ENCODE measurements around the gene RNF138. TPM values are rescaled to one million over a fixed set of nuclear protein-coding genes. Genes with fewer than 3 reads are reported as not detected.
A peak's percentile ranks its signal among the peaks of the same experiment; 100 is the strongest.

RNF138 gene
- polyA plus RNA-seq, 3 donors: 62.8 to 70.5 (median 67.1) TPM

- H3K36me3 ChIP-seq (replicated peaks in 1 of 2; ENCODE audit: control insufficient read depth in 1 of 2, insufficient read depth in 2 of 2, low read length in 2 of 2): peaks cover 14 to 25% of the 10 kb centered on the region in 2 donors
- no peak overlapping the region for H3K4me3 ChIP-seq (replicated peaks in 1 of 3; ENCODE audit: low read depth in 2 of 3, low read length in 3 of 3)
- intact Hi-C loops (cut with micrococcal nuclease): loop anchor here in 1 of 2 donors (10.0 kb wide), 1 partner anchor 51 kb away; no protein-coding TSS in a partner anchor
- H2AFZ ChIP-seq (ENCODE audit: insufficient read depth, low read depth, low read length, poor library complexity, severe bottlenecking): no peak overlapping the region
- Mint-ChIP-seq H3K27ac (peak overlapping the region in 3 of 7 donors; percentile 15 to 55 (median 33)), H3K4me1 (peaks cover 49% of the 10 kb centered on the region), H3K36me3 (peaks cover 25 to 42% of the 10 kb centered on the region in 2 donors), H3K27me3 (ENCODE audit: low read depth in 3 of 3) (peaks cover 0 to 1% (median 0%) of the 10 kb centered on the region in 3 donors), H3K4me3 (no peak overlapping the region), H3K9me3 (peaks cover 0 to 2% (median 0%) of the 10 kb centered on the region in 7 donors)
- WGBS (ENCODE audit: insufficient coverage): 96% methylated on average over 4 of the region's 7 CpGs
- H3K79me2 ChIP-seq (ENCODE audit: insufficient read depth, low read length): peaks cover 86% of the 10 kb centered on the region
- H3K27ac ChIP-seq (ENCODE audit: low read depth in 1 of 2, low read length in 2 of 2): peak overlapping the region in 1 of 2 donors; percentile 34
- peak overlapping the region; percentile 88 for H3K4me2 ChIP-seq (replicated peaks; ENCODE audit: extremely low read depth, low read length, poor library complexity, severe bottlenecking)
- no peak for DNase-seq
- H4K20me1 ChIP-seq (ENCODE audit: insufficient read depth, low read length): peaks cover 78% of the 10 kb centered on the region
- TF ChIP-seq, protein P1, sequence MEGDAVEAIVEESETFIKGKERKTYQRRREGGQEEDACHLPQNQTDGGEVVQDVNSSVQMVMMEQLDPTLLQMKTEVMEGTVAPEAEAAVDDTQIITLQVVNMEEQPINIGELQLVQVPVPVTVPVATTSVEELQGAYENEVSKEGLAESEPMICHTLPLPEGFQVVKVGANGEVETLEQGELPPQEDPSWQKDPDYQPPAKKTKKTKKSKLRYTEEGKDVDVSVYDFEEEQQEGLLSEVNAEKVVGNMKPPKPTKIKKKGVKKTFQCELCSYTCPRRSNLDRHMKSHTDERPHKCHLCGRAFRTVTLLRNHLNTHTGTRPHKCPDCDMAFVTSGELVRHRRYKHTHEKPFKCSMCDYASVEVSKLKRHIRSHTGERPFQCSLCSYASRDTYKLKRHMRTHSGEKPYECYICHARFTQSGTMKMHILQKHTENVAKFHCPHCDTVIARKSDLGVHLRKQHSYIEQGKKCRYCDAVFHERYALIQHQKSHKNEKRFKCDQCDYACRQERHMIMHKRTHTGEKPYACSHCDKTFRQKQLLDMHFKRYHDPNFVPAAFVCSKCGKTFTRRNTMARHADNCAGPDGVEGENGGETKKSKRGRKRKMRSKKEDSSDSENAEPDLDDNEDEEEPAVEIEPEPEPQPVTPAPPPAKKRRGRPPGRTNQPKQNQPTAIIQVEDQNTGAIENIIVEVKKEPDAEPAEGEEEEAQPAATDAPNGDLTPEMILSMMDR (IDR thresholded peaks at IDR 0.05): no peak
- no peaks in the 10 kb centered on the region for H3K27me3 ChIP-seq (ENCODE audit: control insufficient read depth in 2 of 2, insufficient read depth in 2 of 2, low read length in 2 of 2)
- peaks cover 34 to 55% of the 10 kb centered on the region in 2 donors for H3K4me1 ChIP-seq (ENCODE audit: control insufficient read depth in 1 of 2, insufficient read depth in 2 of 2, low read length in 2 of 2)
- no peaks in the 10 kb centered on the region for H3K9me3 ChIP-seq (replicated peaks in 1 of 2; ENCODE audit: control insufficient read depth in 1 of 2, insufficient read depth in 1 of 2, low read length in 2 of 2)
- H3K9ac ChIP-seq (ENCODE audit: insufficient read depth, low read length, poor library complexity, severe bottlenecking): no peak overlapping the region
Measured at GRCh38 chr18:32095192-32095899, 3.7 kb downstream of the RNF138 start.

DNA sequence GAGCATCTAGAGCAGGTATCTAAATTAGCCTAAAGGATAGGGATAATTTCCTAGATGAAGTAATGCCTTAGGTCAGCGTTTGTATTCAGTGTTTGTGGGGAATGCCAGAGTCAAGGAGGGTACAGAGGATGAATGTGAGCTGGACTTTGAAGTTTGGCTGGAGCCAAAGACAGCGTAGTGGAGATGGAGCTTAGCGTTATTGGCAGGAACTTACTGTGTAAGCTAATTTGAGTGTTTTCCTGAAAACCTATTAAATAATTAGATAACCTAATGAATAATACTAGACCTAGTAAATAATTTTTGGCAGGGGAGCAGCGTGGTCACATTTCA lies 4.2 kb downstream of the RNF138 start:
- Mint-ChIP-seq H3K4me1 (peaks cover 50% of the 10 kb centered on the region), H3K4me3 (no peak overlapping the region), H3K36me3 (peaks cover 26 to 46% of the 10 kb centered on the region in 2 donors), H3K27me3 (ENCODE audit: low read depth in 3 of 3) (peaks cover 0 to 1% (median 0%) of the 10 kb centered on the region in 3 donors), H3K9me3 (peaks cover 0 to 2% (median 0%) of the 10 kb centered on the region in 7 donors), H3K27ac (peak overlapping the region in 1 of 7 donors; percentile 15)
- TF ChIP-seq, protein P1 (IDR thresholded peaks at IDR 0.05): no peak
- peaks cover 14 to 27% of the 10 kb centered on the region in 2 donors for H3K36me3 ChIP-seq (replicated peaks in 1 of 2; ENCODE audit: control insufficient read depth in 1 of 2, insufficient read depth in 2 of 2, low read length in 2 of 2)
- peaks cover 83% of the 10 kb centered on the region for H4K20me1 ChIP-seq (ENCODE audit: insufficient read depth, low read length)
- intact Hi-C loops (cut with micrococcal nuclease): loop anchor here in 1 of 2 donors (10.0 kb wide), 1 partner anchor 51 kb away; no protein-coding TSS in a partner anchor
- H3K9ac ChIP-seq (ENCODE audit: insufficient read depth, low read length, poor library complexity, severe bottlenecking): no peak overlapping the region
- peaks cover 87% of the 10 kb centered on the region for H3K79me2 ChIP-seq (ENCODE audit: insufficient read depth, low read length)
- no peaks in the 10 kb centered on the region for H3K9me3 ChIP-seq (replicated peaks in 1 of 2; ENCODE audit: control insufficient read depth in 1 of 2, insufficient read depth in 1 of 2, low read length in 2 of 2)
- H3K4me3 ChIP-seq (replicated peaks in 1 of 3; ENCODE audit: low read depth in 2 of 3, low read length in 3 of 3): no peak overlapping the region
- H3K4me1 ChIP-seq (ENCODE audit: control insufficient read depth in 1 of 2, insufficient read depth in 2 of 2, low read length in 2 of 2): peaks cover 33 to 52% of the 10 kb centered on the region in 2 donors
- H3K4me2 ChIP-seq (replicated peaks; ENCODE audit: extremely low read depth, low read length, poor library complexity, severe bottlenecking): peak overlapping the region; percentile 88
- WGBS (ENCODE audit: insufficient coverage): 100% methylated on average over 1 of the region's 4 CpGs
- no peak overlapping the region for H2AFZ ChIP-seq (ENCODE audit: insufficient read depth, low read depth, low read length, poor library complexity, severe bottlenecking)
- no peak for DNase-seq
- H3K27ac ChIP-seq (ENCODE audit: low read depth in 1 of 2, low read length in 2 of 2): peak overlapping the region in 1 of 2 donors; percentile 34
- no peaks in the 10 kb centered on the region for H3K27me3 ChIP-seq (ENCODE audit: control insufficient read depth in 2 of 2, insufficient read depth in 2 of 2, low read length in 2 of 2)
